Keratinocyte (primary cell): Measurements from ENCODE around the gene SLC12A6. TPM values are rescaled to one million over a fixed set of nuclear protein-coding genes. Genes with fewer than 3 reads are reported as not detected.

Source experiments
- DNase-seq: peaks from one replicate; pipeline ENCODE4 v3.0.0-alpha.2; 2011; ENCODE audit warnings: low read depth, missing footprints, low spot score
- FAIRE-seq: peaks from 2 replicates; lab custom pipeline; 2011; peaks lifted over from hg19 to GRCh38; lab: Jason Lieb, UNC
- H2AFZ ChIP-seq: 2 replicates; pipeline ENCODE4 v1.6.0; 2012; ENCODE audit warnings: low read length, control low read depth, inconsistent platforms; ENCODE audit not compliant: control insufficient read depth
- H3K27ac ChIP-seq: 2 replicates; pipeline ENCODE4 v1.5.1; 2011; ENCODE audit warnings: low read length; ENCODE audit not compliant: control insufficient read depth, insufficient read depth
- H3K27me3 ChIP-seq: 3 replicates; pipeline ENCODE4 v1.6.0; 2011; ENCODE audit warnings: low read length; ENCODE audit not compliant: control insufficient read depth, insufficient read depth; ENCODE audit errors: extremely low read depth
- H3K36me3 ChIP-seq, 2 experiments: 2 replicates in 1 of 2; 3 replicates in 1 of 2; pipeline ENCODE4 v1.5.1; 2011; ENCODE audit warnings: low read length in 2 of 2, mild to moderate bottlenecking in 1 of 2; ENCODE audit not compliant: control insufficient read depth in 2 of 2, insufficient read depth in 2 of 2; ENCODE audit errors: extremely low read depth in 1 of 2
- H3K4me1 ChIP-seq: 3 replicates; pipeline ENCODE4 v1.5.1; 2011; ENCODE audit warnings: low read length; ENCODE audit not compliant: control insufficient read depth, insufficient read depth; ENCODE audit errors: extremely low read depth
- H3K4me2 ChIP-seq: 3 replicates; pipeline ENCODE4 v1.6.0; 2011; ENCODE audit warnings: low read depth, low read length; ENCODE audit not compliant: control insufficient read depth, insufficient read depth; ENCODE audit errors: extremely low read depth
- H3K4me3 ChIP-seq, 3 experiments: fragments of 200-600 bp in 1 of 3; sonication (generic) in 1 of 3; 2 replicates in 2 of 3; 3 replicates in 1 of 3; pipeline ENCODE4 v1.5.1; 2011 to 2016; ENCODE audit warnings: low read length in 3 of 3, mild to moderate bottlenecking in 3 of 3, control low read depth in 2 of 3, inconsistent platforms in 1 of 3, low read depth in 1 of 3, mixed read lengths in 1 of 3, mixed run types in 1 of 3, moderate library complexity in 1 of 3; ENCODE audit not compliant: control insufficient read depth in 2 of 3, insufficient read depth in 2 of 3; ENCODE audit errors: extremely low read depth in 1 of 3
- H3K79me2 ChIP-seq: 2 replicates; pipeline ENCODE4 v1.6.0; 2012; ENCODE audit warnings: low read length; ENCODE audit not compliant: control insufficient read depth, insufficient read depth
- H3K9ac ChIP-seq: 3 replicates; pipeline ENCODE4 v1.6.0; 2011; ENCODE audit warnings: low read length; ENCODE audit not compliant: control insufficient read depth, insufficient read depth; ENCODE audit errors: extremely low read depth
- H3K9me1 ChIP-seq: 3 replicates; pipeline ENCODE4 v1.6.0; 2011; ENCODE audit warnings: low read length; ENCODE audit not compliant: control insufficient read depth, insufficient read depth; ENCODE audit errors: extremely low read depth
- H3K9me3 ChIP-seq: 2 replicates; pipeline ENCODE4 v1.5.1; 2012; ENCODE audit warnings: low read depth, low read length; ENCODE audit not compliant: control insufficient read depth
- H4K20me1 ChIP-seq: 3 replicates; pipeline ENCODE4 v1.6.0; 2011; ENCODE audit warnings: low read length; ENCODE audit not compliant: control insufficient read depth, insufficient read depth; ENCODE audit errors: extremely low read depth
- CTCF ChIP-seq, 3 experiments: IDR thresholded peaks in 1 of 3; conservative IDR thresholded peaks in 1 of 3; optimal IDR thresholded peaks in 1 of 3; 2 replicates in 2 of 3; 3 replicates in 1 of 3; pipeline versions ENCODE3 to v1.5.1; 2011; ENCODE audit warnings: low read length in 3 of 3, mild to moderate bottlenecking in 3 of 3, moderate library complexity in 2 of 3, control low read depth in 1 of 3, inconsistent platforms in 1 of 3; ENCODE audit not compliant: insufficient read depth in 2 of 3; ENCODE audit errors: extremely low read depth in 1 of 3
- EZH2 ChIP-seq: IDR thresholded peaks from one replicate; pipeline ENCODE4 v1.6.1; 2012; ENCODE audit warnings: inconsistent platforms, mild to moderate bottlenecking, low read length, moderate library complexity
- dilution Hi-C: fragments of 300-500 bp; cut with MboI; formaldehyde crosslinking; loops from one replicate; pipeline ENCODE4 v1.7.0; 2020; ENCODE audit warnings: low sequenced_read_pairs; ENCODE audit not compliant: extremely low pct_ligation_motif_present
- polyA plus RNA-seq, 5 experiments: library from polyadenylated mRNA; depleted of rRNA in 3 of 5; stranded (reverse) in 3 of 5; stranded (forward) in 1 of 5; unstranded in 1 of 5; fragments of >200 nt; gene quantifications; 1 replicate in 1 of 5; 2 replicates in 3 of 5; 3 replicates in 1 of 5; pipeline versions ENCODE4 v1.2.1 to v1.2.3, GENCODE V29; 2011 to 2012; ENCODE audit warnings: missing spikeins in 2 of 5, low read depth in 1 of 5, low replicate concordance in 1 of 5

SLC12A6 gene
- polyA plus RNA-seq, 1 donor (not counting 4 experiments of a cell fraction or from before 2014, with no cell fraction given), result 24.3 TPM

GRCh38 chr15:34325368-34325767 lies 12.2 kb downstream of the SLC12A6 start:
- no peak overlapping the region for H3K27ac ChIP-seq
- dilution Hi-C loops, result no loop called here
- H2AFZ ChIP-seq, result no peak overlapping the region
- no peaks in the 10 kb centered on the region for H3K9me1 ChIP-seq
- H3K4me1 ChIP-seq, result peaks cover 2% of the 10 kb centered on the region
- no peaks in the 10 kb centered on the region for H3K27me3 ChIP-seq
- DNase-seq (no peak), FAIRE-seq (no peak)
- H3K79me2 ChIP-seq, result no peaks in the 10 kb centered on the region
- H3K4me2 ChIP-seq, result no peak overlapping the region
- H4K20me1 ChIP-seq, result no peaks in the 10 kb centered on the region
- H3K36me3 ChIP-seq, result no peaks in the 10 kb centered on the region
- TF ChIP-seq CTCF (optimal IDR thresholded peaks at IDR 0.05 in 1 of 3, IDR thresholded peaks at IDR 0.05 in 1 of 3, conservative IDR thresholded peaks at IDR 0.05 in 1 of 3; ENCODE audit: extremely low read depth in 1 of 3, insufficient read depth in 2 of 3, low read length in 3 of 3) (no peak), EZH2 (no peak)
- H3K9me3 ChIP-seq, result no peaks in the 10 kb centered on the region
- no peak overlapping the region for H3K4me3 ChIP-seq
- H3K9ac ChIP-seq, result no peak overlapping the region

- Histone ChIP-seq H3K27me3 (no peaks in the 10 kb centered on the region), H3K9ac (no peak overlapping the region), H3K36me3 (no peaks in the 10 kb centered on the region), H3K79me2 (no peaks in the 10 kb centered on the region), H3K9me1 (no peaks in the 10 kb centered on the region), H3K9me3 (no peaks in the 10 kb centered on the region), H3K4me2 (no peak overlapping the region), H2AFZ (no peak overlapping the region), H3K4me1 (peaks cover 3% of the 10 kb centered on the region), H4K20me1 (no peaks in the 10 kb centered on the region), H3K4me3 (no peak overlapping the region), H3K27ac (no peak overlapping the region)
- DNase-seq, result no peak
- no peak for FAIRE-seq
- no peak for TF ChIP-seq EZH2
- no peak for TF ChIP-seq CTCF (optimal IDR thresholded peaks at IDR 0.05 in 1 of 3, IDR thresholded peaks at IDR 0.05 in 1 of 3, conservative IDR thresholded peaks at IDR 0.05 in 1 of 3; ENCODE audit: extremely low read depth in 1 of 3, insufficient read depth in 2 of 3, low read length in 3 of 3)
- dilution Hi-C loops, result no loop called here
These were observed 12.6 kb downstream of the SLC12A6 start for GRCh38 chr15:34324933-34325332.
